Suprapubic skin (tissue), 4 donors: ENCODE results near the gene IFNAR1. TPM values are rescaled to one million over a fixed set of nuclear protein-coding genes. Genes with fewer than 3 reads are reported as not detected.

Experiments used
- DNase-seq, 2 donors: peaks; one replicate each; pipeline ENCODE4 v3.0.0-alpha.2; 2019; ENCODE audit warnings: low spot score in 2 of 2
- H3K27ac ChIP-seq: fragments of 200-600 bp; sonication (generic); one replicate; pipeline ENCODE4 v1.5.1; 2019
- H3K27me3 ChIP-seq: fragments of 200-600 bp; sonication (generic); one replicate; pipeline ENCODE4 v1.5.1; 2019
- H3K36me3 ChIP-seq: fragments of 200-600 bp; sonication (generic); one replicate; pipeline ENCODE4 v1.5.1; 2019
- H3K4me1 ChIP-seq: fragments of 200-600 bp; sonication (generic); one replicate; pipeline ENCODE4 v1.5.1; 2019
- H3K4me3 ChIP-seq: fragments of 200-600 bp; sonication (generic); one replicate; pipeline ENCODE4 v1.5.1; 2019; ENCODE audit warnings: mild to moderate bottlenecking
- H3K9me3 ChIP-seq: fragments of 200-600 bp; sonication (generic); one replicate; pipeline ENCODE4 v1.5.1; 2019
- EP300 ChIP-seq: sonication (generic); formaldehyde crosslinking; IDR thresholded peaks from one replicate; pipeline ENCODE4 v1.6.1; 2017; ENCODE audit warnings: antibody characterized with exemption
- POLR2A ChIP-seq, 2 donors: fragments of 450-650 bp; IDR thresholded peaks; one replicate each; pipeline ENCODE4 v1.6.1; 2017; ENCODE audit warnings: antibody characterized with exemption in 2 of 2, mild to moderate bottlenecking in 2 of 2, moderate library complexity in 2 of 2
- POLR2AphosphoS5 ChIP-seq, 3 donors: sonication (generic); formaldehyde crosslinking; IDR thresholded peaks; one replicate each; pipeline ENCODE4 v1.6.1; 2017; ENCODE audit warnings: antibody characterized with exemption in 3 of 3
- WGBS: methylation state at CpG from one replicate; pipeline ENCODE4 v1.1.5; 2018; 5-methylcytosine and 5-hydroxymethylcytosine counted together
- total RNA-seq, 4 donors: library from RNA; depleted of rRNA; stranded (reverse); fragments of >200 nt; gene quantifications; one replicate each; pipeline ENCODE4 v1.1.0, GENCODE V29; 2016
- TF ChIP-seq, protein P1 (sequence below), 2 donors: fragments of 200-600 bp in 1 of 2; fragments of 450-650 bp in 1 of 2; sonication (generic) in 1 of 2; IDR thresholded peaks; one replicate each; pipeline ENCODE4 v1.5.1; 2016 to 2019; ENCODE audit warnings: antibody characterized with exemption in 2 of 2, mild to moderate bottlenecking in 1 of 2, moderate library complexity in 1 of 2

The IFNAR1 gene
- total RNA-seq, 4 donors from 2014 or later: 15.9 to 37.3 (median 22.6) TPM

GRCh38 chr21:33348706-33349105, 23.9 kb downstream of the IFNAR1 start:
- no peaks in the 10 kb centered on the region for H3K9me3 ChIP-seq
- peaks cover 5% of the 10 kb centered on the region for H3K4me1 ChIP-seq
- no peaks in the 10 kb centered on the region for H3K27me3 ChIP-seq
- no peak for DNase-seq
- H3K4me3 ChIP-seq: no peak overlapping the region
- 84% methylated on average over 3 of the region's 3 CpGs for WGBS
- no peak overlapping the region for H3K27ac ChIP-seq
- H3K36me3 ChIP-seq: peaks cover 52% of the 10 kb centered on the region
- no peak for TF ChIP-seq EP300
- TF ChIP-seq, protein P1, sequence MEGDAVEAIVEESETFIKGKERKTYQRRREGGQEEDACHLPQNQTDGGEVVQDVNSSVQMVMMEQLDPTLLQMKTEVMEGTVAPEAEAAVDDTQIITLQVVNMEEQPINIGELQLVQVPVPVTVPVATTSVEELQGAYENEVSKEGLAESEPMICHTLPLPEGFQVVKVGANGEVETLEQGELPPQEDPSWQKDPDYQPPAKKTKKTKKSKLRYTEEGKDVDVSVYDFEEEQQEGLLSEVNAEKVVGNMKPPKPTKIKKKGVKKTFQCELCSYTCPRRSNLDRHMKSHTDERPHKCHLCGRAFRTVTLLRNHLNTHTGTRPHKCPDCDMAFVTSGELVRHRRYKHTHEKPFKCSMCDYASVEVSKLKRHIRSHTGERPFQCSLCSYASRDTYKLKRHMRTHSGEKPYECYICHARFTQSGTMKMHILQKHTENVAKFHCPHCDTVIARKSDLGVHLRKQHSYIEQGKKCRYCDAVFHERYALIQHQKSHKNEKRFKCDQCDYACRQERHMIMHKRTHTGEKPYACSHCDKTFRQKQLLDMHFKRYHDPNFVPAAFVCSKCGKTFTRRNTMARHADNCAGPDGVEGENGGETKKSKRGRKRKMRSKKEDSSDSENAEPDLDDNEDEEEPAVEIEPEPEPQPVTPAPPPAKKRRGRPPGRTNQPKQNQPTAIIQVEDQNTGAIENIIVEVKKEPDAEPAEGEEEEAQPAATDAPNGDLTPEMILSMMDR (IDR thresholded peaks at IDR 0.05): no peak

- Histone ChIP-seq H3K9me3 (no peaks in the 10 kb centered on the region), H3K27ac (no peak overlapping the region), H3K36me3 (peaks cover 52% of the 10 kb centered on the region), H3K27me3 (no peaks in the 10 kb centered on the region), H3K4me1 (peaks cover 5% of the 10 kb centered on the region), H3K4me3 (no peak overlapping the region)
- no peak for DNase-seq
- TF ChIP-seq, protein P1 (IDR thresholded peaks at IDR 0.05): no peak
- TF ChIP-seq POLR2AphosphoS5 (IDR thresholded peaks at IDR 0.05) (no peak), EP300 (no peak), POLR2A (IDR thresholded peaks at IDR 0.05) (no peak)
- WGBS: 97% methylated on average over 3 of the region's 3 CpGs
These were observed 25.9 kb downstream of the IFNAR1 start for GRCh38 chr21:33350676-33351075.

DNA sequence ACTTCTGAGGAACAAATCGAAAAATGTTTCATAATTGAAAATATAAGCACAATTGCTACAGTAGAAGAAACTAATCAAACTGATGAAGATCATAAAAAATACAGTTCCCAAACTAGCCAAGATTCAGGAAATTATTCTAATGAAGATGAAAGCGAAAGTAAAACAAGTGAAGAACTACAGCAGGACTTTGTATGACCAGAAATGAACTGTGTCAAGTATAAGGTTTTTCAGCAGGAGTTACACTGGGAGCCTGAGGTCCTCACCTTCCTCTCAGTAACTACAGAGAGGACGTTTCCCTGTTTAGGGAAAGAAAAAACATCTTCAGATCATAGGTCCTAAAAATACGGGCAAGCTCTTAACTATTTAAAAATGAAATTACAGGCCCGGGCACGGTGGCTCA, 30.6 kb downstream of the IFNAR1 start:
- Histone ChIP-seq H3K4me3 (no peak overlapping the region), H3K9me3 (no peaks in the 10 kb centered on the region), H3K36me3 (peaks cover 52% of the 10 kb centered on the region), H3K4me1 (peaks cover 5% of the 10 kb centered on the region), H3K27me3 (no peaks in the 10 kb centered on the region), H3K27ac (no peak overlapping the region)
- 84% methylated on average over 6 of the region's 6 CpGs for WGBS
- no peak for TF ChIP-seq EP300
- TF ChIP-seq POLR2AphosphoS5 (IDR thresholded peaks at IDR 0.05): no peak
- no peak for TF ChIP-seq POLR2A (IDR thresholded peaks at IDR 0.05)
- TF ChIP-seq, protein P1 (IDR thresholded peaks at IDR 0.05): no peak
- no peak for DNase-seq

- Histone ChIP-seq H3K27me3 (no peaks in the 10 kb centered on the region), H3K4me1 (peaks cover 11% of the 10 kb centered on the region), H3K9me3 (no peaks in the 10 kb centered on the region), H3K4me3 (no peak overlapping the region), H3K27ac (no peak overlapping the region), H3K36me3 (peaks cover 52% of the 10 kb centered on the region)
- TF ChIP-seq, protein P1 (IDR thresholded peaks at IDR 0.05): no peak
- no peak for TF ChIP-seq POLR2AphosphoS5 (IDR thresholded peaks at IDR 0.05)
- no peak for TF ChIP-seq POLR2A (IDR thresholded peaks at IDR 0.05)
- TF ChIP-seq EP300: no peak
- WGBS: 68% methylated on average over 11 of the region's 11 CpGs
- DNase-seq: peak in 1 of 2 donors; percentile 29
These were observed 31.2 kb downstream of the IFNAR1 start for GRCh38 chr21:33355996-33356395.

DNA sequence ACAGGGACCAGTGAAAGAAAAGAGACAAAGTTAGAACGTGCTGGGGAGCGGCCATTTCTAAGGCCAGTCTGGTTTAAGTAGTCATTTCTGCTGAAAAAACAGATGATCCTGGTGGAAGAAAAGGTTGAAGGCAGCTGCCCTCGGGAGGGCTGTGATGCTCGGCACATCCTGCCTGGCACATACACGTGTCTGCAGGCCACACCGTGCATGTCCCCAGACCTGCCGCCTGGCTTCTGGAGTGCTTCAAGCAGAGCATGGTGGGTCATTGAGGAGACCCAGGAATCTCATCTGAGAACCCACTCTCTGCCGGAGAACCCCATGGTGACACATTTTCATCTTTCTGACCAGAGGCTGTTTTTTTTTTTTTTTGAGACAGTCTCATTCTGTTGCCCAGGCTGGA, 32.4 kb downstream of the IFNAR1 start:
- Histone ChIP-seq H3K4me1 (peaks cover 20% of the 10 kb centered on the region), H3K9me3 (no peaks in the 10 kb centered on the region), H3K36me3 (peaks cover 41% of the 10 kb centered on the region), H3K4me3 (no peak overlapping the region), H3K27ac (no peak overlapping the region), H3K27me3 (no peaks in the 10 kb centered on the region)
- no peak for TF ChIP-seq EP300
- TF ChIP-seq POLR2AphosphoS5 (IDR thresholded peaks at IDR 0.05): no peak
- no peak for TF ChIP-seq POLR2A (IDR thresholded peaks at IDR 0.05)
- TF ChIP-seq, protein P1 (IDR thresholded peaks at IDR 0.05): no peak
- WGBS: 88% methylated on average over 8 of the region's 8 CpGs
- peak in 1 of 2 donors; percentile 43 for DNase-seq
